Measurements from ENCODE around the gene FAM240B. TPM values are rescaled to one million over a fixed set of nuclear protein-coding genes. Genes with fewer than 3 reads are reported as not detected.
A peak's percentile ranks its signal among the peaks of the same experiment; 100 is the strongest.

The FAM240B gene
- total RNA-seq, 4 donors from 2014 or later, result not detected

DNA sequence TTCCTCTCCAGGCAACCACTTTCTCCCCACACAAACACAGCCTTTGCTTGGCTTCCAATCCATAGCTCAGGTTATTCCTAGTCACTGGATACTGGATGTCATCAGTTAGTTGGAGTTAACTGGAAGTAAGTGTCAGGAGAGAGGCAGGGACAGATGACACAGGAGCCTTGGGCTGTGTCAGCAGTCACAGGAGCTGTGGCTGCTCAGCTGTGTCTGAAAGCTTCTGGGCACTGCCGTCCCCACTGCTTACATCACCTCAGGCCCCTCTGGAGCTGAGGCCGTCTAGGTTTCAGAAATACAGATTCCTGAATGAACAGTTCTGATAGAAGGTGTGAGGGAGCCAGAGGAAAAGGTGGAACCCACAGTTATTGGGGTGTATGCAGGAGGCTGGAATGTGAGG, 17.3 kb upstream of the FAM240B start:
- WGBS, 2 donors, result 14 to 67% methylated on average over 1 to 2 of the region's 2 CpGs

DNA sequence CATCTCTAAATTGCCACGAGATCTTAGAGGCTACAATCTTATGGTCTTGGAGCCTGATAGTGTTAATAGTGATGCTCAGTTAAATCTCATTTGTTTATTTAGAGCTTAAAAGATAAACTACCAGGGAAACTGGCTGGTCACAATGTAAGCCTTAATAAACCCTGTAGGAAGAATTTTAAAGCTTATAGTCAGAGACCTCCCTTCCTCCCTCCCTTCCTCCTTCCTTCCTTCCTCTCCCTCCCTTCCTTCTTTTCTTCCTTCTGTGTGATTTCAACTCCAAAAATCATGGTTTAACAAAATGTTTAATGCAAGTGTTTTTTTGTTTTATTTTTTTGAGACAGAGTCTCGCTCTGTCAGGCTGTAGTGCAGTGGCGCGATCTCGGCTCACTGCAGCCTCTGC, 14.9 kb upstream of the FAM240B start:
- TF ChIP-seq POLR2A (IDR thresholded peaks at IDR 0.05), result no peak
- TF ChIP-seq, protein P1, sequence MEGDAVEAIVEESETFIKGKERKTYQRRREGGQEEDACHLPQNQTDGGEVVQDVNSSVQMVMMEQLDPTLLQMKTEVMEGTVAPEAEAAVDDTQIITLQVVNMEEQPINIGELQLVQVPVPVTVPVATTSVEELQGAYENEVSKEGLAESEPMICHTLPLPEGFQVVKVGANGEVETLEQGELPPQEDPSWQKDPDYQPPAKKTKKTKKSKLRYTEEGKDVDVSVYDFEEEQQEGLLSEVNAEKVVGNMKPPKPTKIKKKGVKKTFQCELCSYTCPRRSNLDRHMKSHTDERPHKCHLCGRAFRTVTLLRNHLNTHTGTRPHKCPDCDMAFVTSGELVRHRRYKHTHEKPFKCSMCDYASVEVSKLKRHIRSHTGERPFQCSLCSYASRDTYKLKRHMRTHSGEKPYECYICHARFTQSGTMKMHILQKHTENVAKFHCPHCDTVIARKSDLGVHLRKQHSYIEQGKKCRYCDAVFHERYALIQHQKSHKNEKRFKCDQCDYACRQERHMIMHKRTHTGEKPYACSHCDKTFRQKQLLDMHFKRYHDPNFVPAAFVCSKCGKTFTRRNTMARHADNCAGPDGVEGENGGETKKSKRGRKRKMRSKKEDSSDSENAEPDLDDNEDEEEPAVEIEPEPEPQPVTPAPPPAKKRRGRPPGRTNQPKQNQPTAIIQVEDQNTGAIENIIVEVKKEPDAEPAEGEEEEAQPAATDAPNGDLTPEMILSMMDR (IDR thresholded peaks at IDR 0.05), result no peak
- intact Hi-C loops (cut with DNase I), result no loop called here
- peaks cover 0 to 8% (median 0%) of the 10 kb centered on the region in 4 donors for H3K27me3 ChIP-seq
- no peaks in the 10 kb centered on the region for H3K36me3 ChIP-seq
- H3K9me3 ChIP-seq, result no peaks in the 10 kb centered on the region
- 80 to 83% methylated on average over 5 of the region's 5 CpGs for WGBS, 2 donors
- no peak overlapping the region for H3K27ac ChIP-seq
- H3K4me1 ChIP-seq, result no peaks in the 10 kb centered on the region
- DNase-seq, result no peak
- H3K4me3 ChIP-seq, result no peak overlapping the region

More for the DNA sequence above, 17.3 kb upstream of the FAM240B start:
- Histone ChIP-seq H3K4me1 (no peaks in the 10 kb centered on the region), H3K4me3 (no peak overlapping the region), H3K27me3 (peaks cover 0 to 4% (median 0%) of the 10 kb centered on the region in 4 donors), H3K27ac (no peak overlapping the region), H3K36me3 (no peaks in the 10 kb centered on the region), H3K9me3 (no peaks in the 10 kb centered on the region)
- no peak for DNase-seq
- TF ChIP-seq, protein P1 (IDR thresholded peaks at IDR 0.05), result no peak
- TF ChIP-seq POLR2A (IDR thresholded peaks at IDR 0.05), result no peak
- intact Hi-C loops (cut with DNase I), result no loop called here

DNA sequence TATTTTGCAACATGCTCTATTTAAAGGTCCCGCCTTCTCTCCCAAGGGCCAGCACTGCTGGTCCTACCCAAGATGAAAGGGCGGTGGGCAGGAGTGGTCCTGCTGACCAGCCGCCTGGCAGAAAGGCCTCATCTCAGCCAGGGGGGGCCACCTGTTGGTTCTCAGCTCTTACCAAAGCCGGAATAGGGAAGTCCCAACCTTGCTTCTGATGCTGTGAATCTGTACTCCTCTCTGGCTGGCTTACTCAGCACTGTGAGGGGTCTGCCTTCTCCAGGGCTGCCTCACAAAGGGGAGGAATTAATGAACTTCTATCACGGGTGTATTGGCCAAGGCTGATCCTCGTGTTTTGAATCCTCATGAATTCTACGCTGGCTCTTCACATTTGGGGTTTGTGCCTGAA, 13.6 kb upstream of the FAM240B start:
- Histone ChIP-seq H3K27me3 (peaks cover 0 to 8% (median 0%) of the 10 kb centered on the region in 4 donors), H3K4me3 (no peak overlapping the region), H3K4me1 (no peaks in the 10 kb centered on the region), H3K27ac (no peak overlapping the region), H3K36me3 (no peaks in the 10 kb centered on the region), H3K9me3 (no peaks in the 10 kb centered on the region)
- DNase-seq, result no peak
- WGBS, 2 donors, result 80 to 81% methylated on average over 3 to 6 of the region's 7 CpGs
- TF ChIP-seq, protein P1 (IDR thresholded peaks at IDR 0.05), result no peak
- no peak for TF ChIP-seq POLR2A (IDR thresholded peaks at IDR 0.05)
- intact Hi-C loops (cut with DNase I), result no loop called here

DNA sequence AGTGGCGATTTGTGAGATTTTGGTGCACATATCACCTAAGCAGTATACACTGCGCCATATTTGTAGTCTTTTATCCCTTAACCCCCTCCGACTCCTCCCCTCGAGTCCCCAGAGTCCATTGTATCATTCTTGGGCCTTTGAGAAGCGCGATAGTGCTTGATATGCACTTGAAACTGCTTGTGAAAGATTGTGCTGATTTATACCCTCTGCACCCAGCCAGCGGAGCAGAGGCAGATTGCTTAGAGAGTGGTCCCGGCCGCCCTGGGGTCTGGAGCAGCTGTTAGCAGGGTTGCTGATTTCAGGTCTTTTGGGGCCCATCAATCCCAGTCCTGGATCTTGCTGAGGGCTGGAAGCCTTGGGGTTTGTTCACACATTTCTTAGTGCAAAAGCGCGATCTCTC, 13.0 kb upstream of the FAM240B start:
- H3K4me3 ChIP-seq, result no peak overlapping the region
- intact Hi-C loops (cut with DNase I), result no loop called here
- H3K9me3 ChIP-seq, result no peaks in the 10 kb centered on the region
- H3K4me1 ChIP-seq, result no peaks in the 10 kb centered on the region
- no peaks in the 10 kb centered on the region for H3K36me3 ChIP-seq
- DNase-seq, result no peak
- 87 to 90% methylated on average over 8 to 11 of the region's 11 CpGs for WGBS, 2 donors
- H3K27ac ChIP-seq, result no peak overlapping the region
- H3K27me3 ChIP-seq, result peaks cover 0 to 8% (median 0%) of the 10 kb centered on the region in 4 donors
- no peak for TF ChIP-seq POLR2A (IDR thresholded peaks at IDR 0.05)
- TF ChIP-seq, protein P1 (IDR thresholded peaks at IDR 0.05), result no peak

DNA sequence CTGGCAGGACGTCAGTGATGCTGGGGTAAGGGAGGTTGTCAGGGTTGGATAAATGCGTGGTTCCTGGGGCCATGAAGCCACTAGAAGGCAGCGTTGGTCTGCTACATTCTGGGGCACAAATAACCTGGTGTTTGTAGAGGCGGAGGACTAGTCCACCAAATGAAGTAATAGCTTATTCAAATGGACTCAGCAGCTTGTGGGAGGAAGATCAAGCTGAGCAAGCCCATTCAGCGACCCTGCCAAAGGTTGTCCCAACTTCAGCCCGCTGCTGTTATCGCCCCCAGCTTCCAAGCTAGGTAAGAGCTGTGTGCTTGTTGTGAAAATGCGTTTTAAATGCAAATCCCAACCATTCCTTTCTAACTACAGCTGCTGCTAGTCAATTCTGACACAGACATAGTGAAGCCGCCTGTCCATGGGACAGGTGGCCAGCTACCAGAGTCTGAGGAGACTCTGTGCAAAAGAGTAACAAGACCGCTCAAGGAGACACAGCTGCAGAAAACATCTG, 7.6 kb upstream of the FAM240B start:
- no peaks in the 10 kb centered on the region for H3K4me1 ChIP-seq
- 21 to 30% methylated on average over 10 of the region's 10 CpGs for WGBS, 2 donors
- H3K36me3 ChIP-seq, result no peaks in the 10 kb centered on the region
- H3K9me3 ChIP-seq, result no peaks in the 10 kb centered on the region
- intact Hi-C loops (cut with DNase I), result no loop called here
- no peak overlapping the region for H3K4me3 ChIP-seq
- TF ChIP-seq, protein P1 (IDR thresholded peaks at IDR 0.05), result peak in 4 of 6 experiments; percentile 24 to 58 (median 36)
- no peak for TF ChIP-seq POLR2A (IDR thresholded peaks at IDR 0.05)
- H3K27ac ChIP-seq, result no peak overlapping the region
- H3K27me3 ChIP-seq, result peaks cover 0 to 8% (median 0%) of the 10 kb centered on the region in 4 donors
- no peak for DNase-seq
